OCI-LY3 (cell line): Measurements from ENCODE around the gene AIG1.

Source experiments
- H2AFZ ChIP-seq: fragments of 200-600, 300-600 bp; shearing (Covaris generic); 2 replicates; pipeline ENCODE4 v1.6.0; 2014; ENCODE audit warnings: antibody characterized with exemption, low read depth, low read length
- H3K27ac ChIP-seq: fragments of 200-600, 300-600 bp; sonication (generic); 2 replicates; pipeline ENCODE4 v1.5.1; 2014; ENCODE audit warnings: mild to moderate bottlenecking, low read length, moderate library complexity, mixed read lengths
- H3K27me3 ChIP-seq: fragments of 200-600, 300-600 bp; sonication (generic); 2 replicates; pipeline ENCODE4 v1.6.1; 2014; ENCODE audit warnings: low read depth, low read length, mixed read lengths
- H3K36me3 ChIP-seq: fragments of 200-600, 300-600 bp; sonication (generic); replicated peaks from 2 replicates; pipeline ENCODE3; 2014; ENCODE audit warnings: low read depth, low read length, mixed read lengths
- H3K4me1 ChIP-seq: fragments of 300-600, 200-600 bp; sonication (generic); 2 replicates; pipeline ENCODE4 v1.6.1; 2014; ENCODE audit warnings: low read length, mixed read lengths
- H3K4me2 ChIP-seq: fragments of 200-600, 300-600 bp; sonication (generic); 2 replicates; pipeline ENCODE4 v1.6.1; 2014; ENCODE audit warnings: low read length, mixed read lengths
- H3K4me3 ChIP-seq: fragments of 300-600, 200-600 bp; sonication (generic); 2 replicates; pipeline ENCODE4 v1.5.1; 2014; ENCODE audit warnings: antibody characterized with exemption, mild to moderate bottlenecking, low read length, moderate library complexity
- H3K79me2 ChIP-seq: fragments of 300-600, 200-600 bp; shearing (Covaris generic); 2 replicates; pipeline ENCODE4 v1.6.1; 2014; ENCODE audit warnings: mild to moderate bottlenecking, low read length, mixed read lengths
- H3K9ac ChIP-seq: fragments of 300-600, 200-600 bp; shearing (Covaris generic); 2 replicates; pipeline ENCODE4 v1.6.0; 2014; ENCODE audit warnings: mild to moderate bottlenecking, low read length, moderate library complexity
- H3K9me3 ChIP-seq: fragments of 200-600, 300-600 bp; shearing (Covaris generic); 2 replicates; pipeline ENCODE4 v1.6.1; 2014; ENCODE audit warnings: low read length, mixed read lengths; ENCODE audit not compliant: insufficient read depth
- H4K20me1 ChIP-seq: fragments of 200-600, 300-600 bp; sonication (generic); 2 replicates; pipeline ENCODE4 v1.6.1; 2016; ENCODE audit warnings: low read length, mixed read lengths; ENCODE audit not compliant: insufficient read depth
- CTCF ChIP-seq: fragments of 200-600, 300-600 bp; sonication (generic); IDR thresholded peaks from 2 replicates; pipeline ENCODE4 v1.5.1; 2014; ENCODE audit warnings: antibody characterized with exemption, low read length, low read depth
- EZH2phosphoT487 ChIP-seq: fragments of 200-600 bp; shearing (Covaris generic); IDR thresholded peaks from 2 replicates; pipeline ENCODE4 v1.6.1; 2018; ENCODE audit warnings: antibody characterized with exemption, mixed run types, low read depth

AIG1 gene

GRCh38 chr6:143346004-143346403 lies 285.3 kb downstream of the AIG1 start:
- H3K4me1 ChIP-seq: no peaks in the 10 kb centered on the region
- H3K79me2 ChIP-seq: no peaks in the 10 kb centered on the region
- no peak for TF ChIP-seq EZH2phosphoT487
- no peak overlapping the region for H3K4me2 ChIP-seq
- H2AFZ ChIP-seq: no peak overlapping the region
- no peak overlapping the region for H3K4me3 ChIP-seq
- H3K27me3 ChIP-seq: no peaks in the 10 kb centered on the region
- no peaks in the 10 kb centered on the region for H3K36me3 ChIP-seq
- H3K9me3 ChIP-seq: no peaks in the 10 kb centered on the region
- H3K9ac ChIP-seq: no peak overlapping the region
- H4K20me1 ChIP-seq: no peaks in the 10 kb centered on the region
- no peak overlapping the region for H3K27ac ChIP-seq

GRCh38 chr6:143348531-143348930 lies 287.8 kb downstream of the AIG1 start:
- H3K79me2 ChIP-seq: no peaks in the 10 kb centered on the region
- no peak overlapping the region for H2AFZ ChIP-seq
- no peak overlapping the region for H3K4me3 ChIP-seq
- H3K9ac ChIP-seq: no peak overlapping the region
- no peak overlapping the region for H3K27ac ChIP-seq
- no peaks in the 10 kb centered on the region for H3K9me3 ChIP-seq
- H3K27me3 ChIP-seq: no peaks in the 10 kb centered on the region
- no peaks in the 10 kb centered on the region for H3K36me3 ChIP-seq
- H3K4me2 ChIP-seq: no peak overlapping the region
- H4K20me1 ChIP-seq: no peaks in the 10 kb centered on the region
- TF ChIP-seq EZH2phosphoT487 (no peak), CTCF (no peak)
- no peaks in the 10 kb centered on the region for H3K4me1 ChIP-seq

GRCh38 chr6:143349530-143349929 lies 288.8 kb downstream of the AIG1 start:
- no peaks in the 10 kb centered on the region for H3K27me3 ChIP-seq
- no peaks in the 10 kb centered on the region for H4K20me1 ChIP-seq
- no peaks in the 10 kb centered on the region for H3K4me1 ChIP-seq
- H3K36me3 ChIP-seq: no peaks in the 10 kb centered on the region
- no peaks in the 10 kb centered on the region for H3K79me2 ChIP-seq
- H3K4me3 ChIP-seq: no peak overlapping the region
- TF ChIP-seq CTCF (no peak), EZH2phosphoT487 (no peak)
- H2AFZ ChIP-seq: no peak overlapping the region
- no peak overlapping the region for H3K27ac ChIP-seq
- no peak overlapping the region for H3K9ac ChIP-seq
- H3K9me3 ChIP-seq: no peaks in the 10 kb centered on the region
- no peak overlapping the region for H3K4me2 ChIP-seq

GRCh38 chr6:143356101-143356880 lies 295.6 kb downstream of the AIG1 start:
- TF ChIP-seq CTCF: no peak
- no peak for TF ChIP-seq EZH2phosphoT487
- no peaks in the 10 kb centered on the region for H3K36me3 ChIP-seq
- H3K79me2 ChIP-seq: no peaks in the 10 kb centered on the region
- H3K27me3 ChIP-seq: no peaks in the 10 kb centered on the region
- no peak overlapping the region for H3K27ac ChIP-seq
- peaks cover 5% of the 10 kb centered on the region; the same call in 1 of the 2 replicates for H3K4me1 ChIP-seq
- no peak overlapping the region for H3K4me2 ChIP-seq
- H4K20me1 ChIP-seq: no peaks in the 10 kb centered on the region
- H2AFZ ChIP-seq: no peak overlapping the region
- no peak overlapping the region for H3K4me3 ChIP-seq
- H3K9ac ChIP-seq: no peak overlapping the region
- H3K9me3 ChIP-seq: no peaks in the 10 kb centered on the region
